Astrocyte (in vitro differentiated cells and primary cell): Measurements from ENCODE around the gene KLHL18. TPM values are rescaled to one million over a fixed set of nuclear protein-coding genes. Genes with fewer than 3 reads are reported as not detected.

Source experiments
- DNase-seq: peaks from one replicate; pipeline ENCODE4 v3.0.0-alpha.2; 2010; ENCODE audit warnings: low read depth
- FAIRE-seq: peaks from 2 replicates; lab custom pipeline; 2011; peaks lifted over from hg19 to GRCh38; lab: Jason Lieb, UNC
- H2AFZ ChIP-seq: 2 replicates; pipeline ENCODE4 v1.6.0; 2012; ENCODE audit warnings: low read depth, low read length, inconsistent platforms
- H3K27ac ChIP-seq: 2 replicates; pipeline ENCODE4 v1.5.1; 2011; ENCODE audit warnings: low read depth, low read length, inconsistent platforms
- H3K27me3 ChIP-seq: 2 replicates; pipeline ENCODE4 v1.6.0; 2011; ENCODE audit warnings: low read length, inconsistent platforms; ENCODE audit not compliant: insufficient read depth
- H3K36me3 ChIP-seq: 2 replicates; pipeline ENCODE4 v1.5.1; 2011; ENCODE audit warnings: low read length, inconsistent platforms; ENCODE audit not compliant: insufficient read depth
- H3K4me1 ChIP-seq: 2 replicates; pipeline ENCODE4 v1.5.1; 2011; ENCODE audit warnings: low read length, inconsistent platforms; ENCODE audit not compliant: insufficient read depth
- H3K4me2 ChIP-seq: 2 replicates; pipeline ENCODE4 v1.6.0; 2012; ENCODE audit warnings: low read length, inconsistent platforms
- H3K4me3 ChIP-seq: 2 replicates; pipeline ENCODE4 v1.5.1; 2011; ENCODE audit warnings: low read depth, mild to moderate bottlenecking, low read length, inconsistent platforms; ENCODE audit not compliant: insufficient read depth
- H3K79me2 ChIP-seq: 2 replicates; pipeline ENCODE4 v1.6.0; 2012; ENCODE audit warnings: mild to moderate bottlenecking, low read length, inconsistent platforms; ENCODE audit not compliant: insufficient read depth
- H3K9ac ChIP-seq: 2 replicates; pipeline ENCODE4 v1.6.0; 2012; ENCODE audit warnings: mild to moderate bottlenecking, low read length, inconsistent platforms
- H3K9me3 ChIP-seq: 2 replicates; pipeline ENCODE4 v1.5.1; 2012; ENCODE audit warnings: low read depth, mild to moderate bottlenecking, low read length, inconsistent platforms; ENCODE audit not compliant: insufficient read depth
- H4K20me1 ChIP-seq: 2 replicates; pipeline ENCODE4 v1.6.0; 2012; ENCODE audit warnings: low read length, inconsistent platforms; ENCODE audit not compliant: insufficient read depth
- H3K27ac Mint-ChIP-seq: one replicate; pipeline ENCODE4 v1.8.0; 2021; ENCODE audit warnings: mild to moderate bottlenecking, mixed read lengths; ENCODE audit not compliant: unreplicated experiment
- H3K27me3 Mint-ChIP-seq: one replicate; pipeline ENCODE4 v1.8.0; 2021; ENCODE audit warnings: low read depth, mixed read lengths; ENCODE audit not compliant: unreplicated experiment
- H3K36me3 Mint-ChIP-seq: one replicate; pipeline ENCODE4 v1.8.0; 2021; ENCODE audit warnings: low read depth, mixed read lengths; ENCODE audit not compliant: unreplicated experiment
- H3K4me1 Mint-ChIP-seq: one replicate; pipeline ENCODE4 v1.8.0; 2021; ENCODE audit warnings: low read depth, mixed read lengths; ENCODE audit not compliant: unreplicated experiment
- H3K4me3 Mint-ChIP-seq: one replicate; pipeline ENCODE4 v1.8.0; 2021; ENCODE audit warnings: mild to moderate bottlenecking, moderate library complexity, mixed read lengths; ENCODE audit not compliant: unreplicated experiment
- H3K9me3 Mint-ChIP-seq: one replicate; pipeline ENCODE4 v1.8.0; 2021; ENCODE audit warnings: mild to moderate bottlenecking, mixed read lengths; ENCODE audit not compliant: unreplicated experiment
- CTCF ChIP-seq: IDR thresholded peaks from 2 replicates; pipeline ENCODE4 v1.5.1; 2011; ENCODE audit warnings: low read depth, mild to moderate bottlenecking, inconsistent platforms, low read length, moderate library complexity; ENCODE audit not compliant: insufficient read depth
- EZH2 ChIP-seq: IDR thresholded peaks from 2 replicates; pipeline ENCODE4 v1.6.1; 2012; ENCODE audit warnings: mild to moderate bottlenecking, low read length, inconsistent platforms; ENCODE audit not compliant: insufficient read depth
- total RNA-seq: library from RNA; stranded (reverse); gene quantifications from 2 replicates; pipeline ENCODE4 v1.2.1, GENCODE V29; 2021

The KLHL18 gene
- total RNA-seq, 1 donor from 2014 or later, result 53.2 TPM

- peak; percentile 62 for DNase-seq
Observed at GRCh38 chr3:47324278-47324865, 41.6 kb downstream of the KLHL18 start.

GRCh38 chr3:47333907-47334306 lies 51.2 kb downstream of the KLHL18 start:
- H2AFZ ChIP-seq, result no peak overlapping the region
- no peak overlapping the region for H3K9ac ChIP-seq
- Mint-ChIP-seq H3K9me3 (no peaks in the 10 kb centered on the region), H3K4me3 (no peak overlapping the region), H3K36me3 (peaks cover 35% of the 10 kb centered on the region), H3K27ac (peak overlapping the region; percentile 5), H3K4me1 (no peaks in the 10 kb centered on the region), H3K27me3 (no peaks in the 10 kb centered on the region)
- peaks cover 5% of the 10 kb centered on the region for H4K20me1 ChIP-seq
- H3K4me3 ChIP-seq, result no peak overlapping the region
- no peak overlapping the region for H3K27ac ChIP-seq
- FAIRE-seq, result no peak
- no peaks in the 10 kb centered on the region for H3K27me3 ChIP-seq
- H3K9me3 ChIP-seq, result no peaks in the 10 kb centered on the region
- no peak for TF ChIP-seq CTCF
- no peak for TF ChIP-seq EZH2
- DNase-seq, result no peak
- no peaks in the 10 kb centered on the region for H3K79me2 ChIP-seq
- no peak overlapping the region for H3K4me2 ChIP-seq
- H3K36me3 ChIP-seq, result peaks cover 32% of the 10 kb centered on the region
- H3K4me1 ChIP-seq, result no peaks in the 10 kb centered on the region

More at GRCh38 chr3:47324278-47324865, 41.6 kb downstream of the KLHL18 start:
- Mint-ChIP-seq H3K4me3 (no peak overlapping the region), H3K27ac (no peak overlapping the region), H3K9me3 (no peaks in the 10 kb centered on the region), H3K27me3 (no peaks in the 10 kb centered on the region), H3K4me1 (peaks cover 12% of the 10 kb centered on the region), H3K36me3 (peaks cover 17% of the 10 kb centered on the region)
- no peak for FAIRE-seq
- Histone ChIP-seq H3K79me2 (no peaks in the 10 kb centered on the region), H3K9me3 (no peaks in the 10 kb centered on the region), H3K4me2 (no peak overlapping the region), H3K36me3 (no peaks in the 10 kb centered on the region), H3K4me1 (peaks cover 10% of the 10 kb centered on the region), H3K27ac (no peak overlapping the region), H4K20me1 (peaks cover 45% of the 10 kb centered on the region), H3K9ac (no peak overlapping the region), H3K27me3 (no peaks in the 10 kb centered on the region), H3K4me3 (no peak overlapping the region), H2AFZ (no peak overlapping the region)
- TF ChIP-seq EZH2, result no peak
- TF ChIP-seq CTCF, result peak; percentile 75

GRCh38 chr3:47337656-47338055 lies 54.9 kb downstream of the KLHL18 start:
- Histone ChIP-seq H3K9ac (no peak overlapping the region), H3K9me3 (no peaks in the 10 kb centered on the region), H3K79me2 (no peaks in the 10 kb centered on the region), H3K4me1 (no peaks in the 10 kb centered on the region), H3K36me3 (peaks cover 43% of the 10 kb centered on the region), H3K27ac (no peak overlapping the region), H3K27me3 (no peaks in the 10 kb centered on the region), H3K4me3 (no peak overlapping the region), H2AFZ (no peak overlapping the region), H4K20me1 (peaks cover 5% of the 10 kb centered on the region), H3K4me2 (no peak overlapping the region)
- Mint-ChIP-seq H3K27me3 (no peaks in the 10 kb centered on the region), H3K36me3 (peaks cover 47% of the 10 kb centered on the region), H3K4me1 (peaks cover 9% of the 10 kb centered on the region), H3K9me3 (no peaks in the 10 kb centered on the region), H3K27ac (no peak overlapping the region), H3K4me3 (no peak overlapping the region)
- no peak for FAIRE-seq
- DNase-seq, result no peak
- no peak for TF ChIP-seq EZH2
- TF ChIP-seq CTCF, result no peak
